Left lung (tissue), 10 donors: Measurements from ENCODE around the gene MYRF. TPM values are rescaled to one million over a fixed set of nuclear protein-coding genes. Genes with fewer than 3 reads are reported as not detected.
A peak's percentile ranks its signal among the peaks of the same experiment; 100 is the strongest.

Experiments
- ATAC-seq: fragments of 200-7000 bp; cut with Tn5 transposase; one replicate; pipeline ENCODE4 v1.9.1; 2020; ENCODE audit warnings: moderate library complexity
- DNase-seq, 4 donors: peaks; one replicate each; pipeline ENCODE4 v3.0.0-alpha.2; 2013 to 2020
- H3K27ac ChIP-seq, 2 donors: fragments of 200-600 bp; sonication (generic) in 1 of 2; one replicate each; pipeline versions ENCODE4 v1.5.0 to v1.8.0; 2020 to 2021
- H3K27me3 ChIP-seq, 2 donors: fragments of 200-600 bp; sonication (generic) in 1 of 2; one replicate each; pipeline versions ENCODE4 v1.5.0 to v1.8.0; 2020 to 2021
- H3K36me3 ChIP-seq, 2 donors: fragments of 200-600 bp; sonication (generic) in 1 of 2; one replicate each; pipeline versions ENCODE4 v1.5.0 to v1.8.0; 2020 to 2021
- H3K4me1 ChIP-seq, 2 donors: fragments of 200-600 bp; one replicate each; pipeline ENCODE4 v1.8.0; 2021
- H3K4me3 ChIP-seq, 2 donors: fragments of 200-600 bp; sonication (generic) in 1 of 2; one replicate each; pipeline versions ENCODE4 v1.5.0 to v1.8.0; 2020 to 2021; ENCODE audit warnings: mild to moderate bottlenecking in 1 of 2
- H3K9me3 ChIP-seq, 2 donors: fragments of 200-600 bp; sonication (generic) in 1 of 2; one replicate each; pipeline versions ENCODE4 v1.5.0 to v1.8.0; 2020 to 2021
- CTCF ChIP-seq, 2 donors: fragments of 200-600 bp; sonication (generic) in 1 of 2; IDR thresholded peaks; one replicate each; pipeline versions ENCODE4 v1.5.0 to v1.8.0; 2021; ENCODE audit warnings: antibody characterized with exemption in 2 of 2
- intact Hi-C, 2 donors: fragments of 100-400 bp; cut with DNase I; formaldehyde crosslinking; loops; one replicate each; pipeline versions ENCODE4 v1.11.2 to v1.14.2; 2022
- polyA plus RNA-seq, 6 donors: library from polyadenylated mRNA; unstranded; fragments of 120-200 nt; gene quantifications; one replicate each; pipeline ENCODE4 v1.2.1, GENCODE V29; 2013; ENCODE audit not compliant: insufficient read length in 6 of 6
- total RNA-seq, 2 donors: library from RNA; stranded (reverse); fragmentation: NEBNext Ultra II Directional; extraction: Animal tissue kit (Norgen Biotek cat#: 25700); gene quantifications; one replicate each; pipeline ENCODE4 v1.2.1, GENCODE V29; 2021
- donor health status: DM: no; HTN: yes; CAD: no.
- donor health status: DM: no; HTN: no; CAD: no.

MYRF gene
- total and polyA plus RNA-seq, 8 donors: 15.4 to 37.2 (median 29.9) TPM

GRCh38 chr11:61725781-61726231 is 26.6 kb upstream of the MYRF start:
- Histone ChIP-seq H3K4me3 (no peak overlapping the region), H3K4me1 (no peaks in the 10 kb centered on the region), H3K36me3 (peaks cover 0 to 3% of the 10 kb centered on the region in 2 donors), H3K27me3 (no peaks in the 10 kb centered on the region), H3K27ac (no peak overlapping the region), H3K9me3 (no peaks in the 10 kb centered on the region)
- no peak for ATAC-seq
- DNase-seq: no peak
- intact Hi-C loops: no loop called here
- no peak for TF ChIP-seq CTCF (IDR thresholded peaks at IDR 0.05)

- no peak overlapping the region for H3K27ac ChIP-seq
- H3K4me1 ChIP-seq: no peaks in the 10 kb centered on the region
- no peak for DNase-seq
- H3K9me3 ChIP-seq: no peaks in the 10 kb centered on the region
- intact Hi-C loops: no loop called here
- no peak for ATAC-seq
- TF ChIP-seq CTCF (IDR thresholded peaks at IDR 0.05): no peak
- H3K36me3 ChIP-seq: peaks cover 0 to 3% of the 10 kb centered on the region in 2 donors
- H3K4me3 ChIP-seq: no peak overlapping the region
- H3K27me3 ChIP-seq: no peaks in the 10 kb centered on the region
Measured at GRCh38 chr11:61726775-61727174, 25.7 kb upstream of the MYRF start.

- TF ChIP-seq CTCF (IDR thresholded peaks at IDR 0.05): no peak
- DNase-seq (no peak), ATAC-seq (no peak)
- Histone ChIP-seq H3K36me3 (peaks cover 0 to 3% of the 10 kb centered on the region in 2 donors), H3K4me1 (no peaks in the 10 kb centered on the region), H3K9me3 (no peaks in the 10 kb centered on the region), H3K4me3 (no peak overlapping the region), H3K27me3 (no peaks in the 10 kb centered on the region), H3K27ac (no peak overlapping the region)
- intact Hi-C loops: no loop called here
Measured at GRCh38 chr11:61727401-61727811, 25.0 kb upstream of the MYRF start.

- Histone ChIP-seq H3K27me3 (no peaks in the 10 kb centered on the region), H3K27ac (no peak overlapping the region), H3K9me3 (no peaks in the 10 kb centered on the region), H3K4me1 (peaks cover 4% of the 10 kb centered on the region in 2 donors), H3K4me3 (no peak overlapping the region), H3K36me3 (no peaks in the 10 kb centered on the region)
- intact Hi-C loops: no loop called here
- ATAC-seq: no peak
- DNase-seq: no peak
- no peak for TF ChIP-seq CTCF (IDR thresholded peaks at IDR 0.05)
Measured at GRCh38 chr11:61728066-61728939, 24.1 kb upstream of the MYRF start.

- intact Hi-C loops: no loop called here
- ATAC-seq: peak; percentile 55
Measured at GRCh38 chr11:61728940-61729219, 23.6 kb upstream of the MYRF start.

More at GRCh38 chr11:61728940-61729219, 23.6 kb upstream of the MYRF start:
- Histone ChIP-seq H3K9me3 (no peaks in the 10 kb centered on the region), H3K4me3 (no peak overlapping the region), H3K36me3 (no peaks in the 10 kb centered on the region), H3K4me1 (peaks cover 4% of the 10 kb centered on the region in 2 donors), H3K27me3 (no peaks in the 10 kb centered on the region), H3K27ac (no peak overlapping the region)
- DNase-seq: no peak
- no peak for TF ChIP-seq CTCF (IDR thresholded peaks at IDR 0.05)
